NCI-H748 (cell line): ENCODE data around the gene KRTAP4-16.
"Not testable (repeated sequence)": the region's sequence is repeated elsewhere in the genome, so short reads cannot be mapped to it uniquely, and the experiment has no call there.

Source experiments
- DNase-seq: peaks from one replicate; lab custom pipeline; 2025; ENCODE audit not compliant: unreplicated experiment; lab: John Stamatoyannopoulos, UW

The KRTAP4-16 gene

GRCh38 chr17:41101586-41102259 is at the start of gene KRTAP4-16:
Gene KRTAP4-16, minus strand, starts transcription at chr17:41102209. Its CDS starts 0 bp downstream, at chr17:41102209.
- DNase-seq: peak; percentile 29

- no peak for DNase-seq
Measured at GRCh38 chr17:41151525-41151924, 49.5 kb upstream of the KRTAP4-16 start.

- DNase-seq: no peak
Measured at GRCh38 chr17:41150026-41150425, 48.0 kb upstream of the KRTAP4-16 start.

- DNase-seq: no peak
Measured at GRCh38 chr17:41149652-41149985, 47.6 kb upstream of the KRTAP4-16 start, which contains the start of gene KRTAP4-5. Gene KRTAP4-5, minus strand, starts transcription at chr17:41149825. Its CDS starts 58 bp downstream, at chr17:41149767.

GRCh38 chr17:41148971-41149651 is 47.1 kb upstream of the KRTAP4-16 start:
- DNase-seq: peak; percentile 4

- no peak for DNase-seq
Measured at GRCh38 chr17:41147531-41148204, 45.7 kb upstream of the KRTAP4-16 start.

- no peak for DNase-seq
Measured at GRCh38 chr17:41145261-41145660, 43.3 kb upstream of the KRTAP4-16 start.

- DNase-seq: no peak
Measured at GRCh38 chr17:41144846-41145245, 42.8 kb upstream of the KRTAP4-16 start.

GRCh38 chr17:41141361-41141760 is 39.4 kb upstream of the KRTAP4-16 start:
- DNase-seq: no peak

- DNase-seq: no peak
Measured at GRCh38 chr17:41140360-41141131, 38.5 kb upstream of the KRTAP4-16 start, which contains the start of gene KRTAP4-6. Gene KRTAP4-6, minus strand, starts transcription at chr17:41140544. Its CDS starts 57 bp downstream, at chr17:41140487.

- DNase-seq: not testable (repeated sequence)
Measured at GRCh38 chr17:41139865-41140264, 37.9 kb upstream of the KRTAP4-16 start.

GRCh38 chr17:41133880-41134735 is 32.1 kb upstream of the KRTAP4-16 start:
- DNase-seq: no peak

- no peak for DNase-seq
Measured at GRCh38 chr17:41131979-41132378, 30.0 kb upstream of the KRTAP4-16 start.

GRCh38 chr17:41127371-41127770 is 25.4 kb upstream of the KRTAP4-16 start:
- no peak for DNase-seq

GRCh38 chr17:41126412-41126811 is 24.4 kb upstream of the KRTAP4-16 start:
- DNase-seq: no peak

- DNase-seq: no peak
Measured at GRCh38 chr17:41125064-41125463, 23.1 kb upstream of the KRTAP4-16 start.

- DNase-seq: not testable (repeated sequence)
Measured at GRCh38 chr17:41123991-41124371, 22.0 kb upstream of the KRTAP4-16 start, which contains the start of gene KRTAP4-12. Gene KRTAP4-12, minus strand, starts transcription at chr17:41124182. Its CDS starts 60 bp downstream, at chr17:41124122.

GRCh38 chr17:41123292-41123990 is 21.4 kb upstream of the KRTAP4-16 start:
- DNase-seq: not testable (repeated sequence)

GRCh38 chr17:41121742-41122141 is 19.7 kb upstream of the KRTAP4-16 start:
- DNase-seq: no peak
